ENCODE measurements around the gene SERPINA10.
"Not testable (repeated sequence)": the region's sequence is repeated elsewhere in the genome, so short reads cannot be mapped to it uniquely, and the experiment has no call there.

The SERPINA10 gene

DNA sequence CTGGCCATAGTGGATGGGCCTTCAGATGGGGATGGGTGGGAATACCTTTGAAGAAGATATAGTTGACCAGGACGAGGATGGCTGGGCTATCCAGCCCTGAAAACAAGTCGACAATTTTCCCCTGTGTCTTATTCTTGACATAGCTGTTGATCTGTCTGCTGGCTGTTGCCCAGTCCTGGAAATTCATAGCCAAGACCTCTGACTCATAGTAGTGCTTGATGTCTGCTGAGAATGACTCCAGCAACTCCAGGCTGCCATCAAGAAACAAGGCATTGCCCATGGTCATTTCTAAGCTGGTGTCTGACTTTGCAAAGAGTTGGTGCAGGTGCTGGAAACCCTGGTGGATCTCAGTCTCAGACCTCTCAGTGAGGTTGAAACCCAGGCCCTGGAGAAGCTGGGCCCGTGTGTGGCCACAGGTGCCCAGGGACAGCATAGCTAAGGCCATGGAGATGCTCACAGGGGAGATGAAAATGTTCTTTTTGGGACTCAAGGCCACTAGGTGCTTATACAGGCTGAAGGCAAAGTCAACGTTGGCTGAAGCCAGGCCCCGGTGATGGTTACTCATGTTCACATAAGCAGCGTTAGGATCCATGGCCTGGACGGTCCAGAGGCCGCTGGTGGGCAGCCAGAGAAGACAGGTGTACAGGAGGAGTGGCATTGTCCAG is 21.1 kb upstream of the SERPINA10 start:
- no peak for DNase-seq

DNA sequence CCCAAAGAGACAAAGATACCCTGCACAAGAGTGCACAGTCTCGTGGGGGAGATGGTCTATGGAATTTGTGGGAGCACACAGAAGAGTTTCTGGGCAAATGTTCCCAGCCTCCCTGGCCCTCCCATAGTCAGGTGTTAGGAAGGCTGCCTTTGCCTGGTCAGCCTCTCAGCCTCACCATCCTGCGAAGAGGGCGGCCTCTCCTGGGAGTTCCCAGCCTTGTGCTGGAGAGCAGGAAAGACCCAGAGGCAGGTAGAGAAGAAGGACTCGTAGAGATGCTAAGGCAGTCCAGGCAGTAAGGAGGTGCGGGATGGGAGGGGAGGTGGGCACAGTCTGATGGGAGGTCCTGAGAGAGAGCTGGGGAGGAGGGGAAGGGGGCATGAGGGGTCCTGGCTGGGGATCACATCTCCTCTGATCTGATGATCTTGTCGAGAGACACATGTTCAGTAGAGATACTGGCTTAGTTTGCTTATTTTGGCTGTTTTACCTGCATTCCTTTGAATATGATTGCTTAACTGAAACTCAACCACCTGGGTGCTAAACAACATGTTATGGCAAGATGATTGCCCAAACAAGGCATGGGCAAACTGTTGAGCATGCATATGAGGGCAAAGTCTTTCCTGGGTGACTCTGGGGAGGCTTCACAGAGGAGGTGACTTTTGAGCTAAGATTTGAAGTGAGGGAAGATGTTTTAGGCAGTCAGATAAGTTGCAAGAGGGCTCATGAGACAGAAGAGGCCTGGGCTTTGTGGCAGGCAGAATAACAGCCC is 19.6 kb upstream of the SERPINA10 start:
- DNase-seq, result no peak

DNA sequence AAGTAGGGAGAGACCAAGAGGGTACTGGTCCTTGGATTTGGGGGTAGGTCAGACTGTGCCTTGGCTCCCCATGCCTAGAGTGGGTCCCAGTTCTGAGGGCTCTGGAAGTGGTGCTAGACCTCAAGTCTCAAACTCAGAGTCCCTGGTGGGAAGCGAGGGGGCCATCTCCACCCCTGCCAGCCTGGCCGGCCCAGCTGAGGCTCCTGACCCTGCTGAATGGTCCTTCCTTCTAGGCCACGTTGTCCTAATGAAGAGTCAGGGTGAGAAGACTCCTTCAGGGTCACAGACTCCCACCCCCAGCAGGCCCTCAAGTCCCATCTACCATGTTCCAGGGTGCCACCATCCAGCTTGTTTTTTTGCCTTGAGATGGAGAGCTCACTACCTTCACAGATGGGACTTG is 17.2 kb upstream of the SERPINA10 start:
- no peak for DNase-seq

DNA sequence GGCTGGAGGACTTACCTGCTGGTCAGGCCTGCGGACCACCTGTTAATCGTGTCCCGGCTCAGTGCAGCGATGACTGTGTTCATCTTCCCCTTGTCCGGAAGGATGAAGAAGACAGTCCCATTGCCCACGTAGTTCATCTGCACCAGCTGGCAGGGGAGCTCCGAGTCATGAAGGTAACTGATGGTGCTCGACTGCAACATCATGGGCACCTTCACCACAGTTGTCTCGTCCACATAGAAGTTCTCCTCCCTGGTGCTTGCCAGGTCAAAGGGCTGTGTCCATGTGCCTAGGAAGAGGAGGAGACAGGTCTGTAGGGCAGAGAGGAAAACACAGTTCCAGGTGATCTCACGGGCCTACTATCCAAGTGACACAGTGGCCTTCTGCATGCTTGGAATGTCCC is 16.7 kb upstream of the SERPINA10 start:
- DNase-seq, result no peak

DNA sequence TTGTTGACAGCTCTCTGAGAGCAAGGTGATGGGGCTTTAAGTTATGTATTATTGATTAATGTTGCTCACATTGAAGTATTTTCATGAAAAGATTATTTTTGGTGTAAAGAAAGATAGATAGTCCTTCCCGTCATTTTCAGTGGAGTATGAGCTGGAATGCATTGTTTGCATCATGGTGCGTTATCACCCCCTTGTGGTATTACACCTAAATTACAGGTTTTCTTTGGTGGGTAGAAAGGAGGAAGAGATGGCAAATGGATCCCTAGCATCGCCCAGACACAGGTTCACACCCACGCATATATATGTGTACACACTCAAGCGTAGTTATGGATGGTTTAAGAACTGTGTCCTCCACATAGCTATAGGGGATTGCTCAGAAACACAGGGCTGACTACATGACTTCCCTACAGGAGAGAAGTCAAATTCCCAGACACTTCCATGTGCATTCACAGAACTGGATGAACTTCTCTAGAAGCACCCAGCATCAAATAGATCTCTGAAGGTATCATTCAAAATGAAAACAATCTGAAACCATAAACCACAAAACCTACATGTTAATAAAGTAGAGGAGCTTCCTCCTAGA is 14.4 kb upstream of the SERPINA10 start:
- no peak for DNase-seq

DNA sequence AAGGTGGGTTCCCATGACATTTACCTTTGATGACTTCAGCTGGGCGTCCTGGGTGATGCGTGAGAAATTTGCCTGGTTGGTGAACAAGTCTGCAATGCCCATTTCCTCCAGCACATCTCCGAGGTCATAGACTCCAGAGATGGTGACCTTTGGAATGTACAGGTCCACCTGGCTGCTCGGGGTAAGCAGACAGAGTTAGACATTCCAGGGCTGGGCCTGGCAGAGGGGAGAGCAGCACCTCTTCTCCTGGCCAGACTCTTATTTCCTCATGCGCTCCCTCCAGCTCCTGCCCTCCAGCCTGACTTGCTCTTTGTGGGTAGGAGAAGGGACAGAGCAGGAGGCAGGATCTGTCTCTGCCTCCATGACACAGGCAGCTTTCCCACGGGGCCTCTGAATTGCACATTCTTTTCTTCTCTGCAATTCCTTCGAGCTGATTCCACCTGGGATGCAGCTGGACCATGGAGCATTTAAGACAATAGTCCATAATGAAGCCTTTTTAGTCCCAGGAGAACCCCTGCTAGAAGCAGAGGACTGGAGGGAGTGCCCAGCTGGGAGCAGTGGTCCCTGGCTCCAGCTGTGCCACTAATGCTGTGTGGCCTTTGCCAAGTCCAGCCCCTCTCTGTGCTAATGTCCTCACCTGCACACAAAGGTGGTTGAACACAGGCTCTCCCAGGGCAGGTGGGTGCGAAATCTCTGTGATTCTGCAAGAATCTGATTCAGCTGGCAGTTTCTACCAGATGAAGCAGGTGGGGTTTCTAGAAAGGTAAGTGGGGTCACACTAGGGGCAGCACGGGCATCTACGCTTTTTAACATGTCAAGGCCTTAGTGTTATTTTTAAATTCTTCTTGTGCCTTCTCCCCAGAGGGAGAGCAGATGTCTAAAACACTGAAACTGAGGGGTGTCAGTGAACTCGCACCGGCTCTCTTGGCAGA is 13.2 kb upstream of the SERPINA10 start:
- no peak for DNase-seq

DNA sequence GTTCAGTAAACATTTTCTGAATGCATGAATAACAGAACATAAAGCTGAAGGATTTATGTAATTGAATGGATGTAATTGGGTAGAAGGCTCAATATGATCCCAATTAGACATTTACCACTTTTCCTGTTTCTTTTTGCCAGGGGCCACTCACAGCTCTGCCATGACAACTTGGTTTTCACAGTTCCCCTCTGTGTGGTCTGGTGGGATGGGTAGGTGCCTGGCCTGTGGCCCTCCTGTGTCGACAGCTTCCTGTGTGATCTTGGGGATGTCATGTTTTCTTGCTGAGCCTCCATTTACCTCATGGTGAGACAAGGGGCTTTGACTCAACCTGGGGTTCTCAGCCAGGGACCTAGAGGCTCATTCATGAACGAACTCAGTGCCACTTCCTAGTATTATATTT is 12.6 kb upstream of the SERPINA10 start:
- DNase-seq, result no peak

DNA sequence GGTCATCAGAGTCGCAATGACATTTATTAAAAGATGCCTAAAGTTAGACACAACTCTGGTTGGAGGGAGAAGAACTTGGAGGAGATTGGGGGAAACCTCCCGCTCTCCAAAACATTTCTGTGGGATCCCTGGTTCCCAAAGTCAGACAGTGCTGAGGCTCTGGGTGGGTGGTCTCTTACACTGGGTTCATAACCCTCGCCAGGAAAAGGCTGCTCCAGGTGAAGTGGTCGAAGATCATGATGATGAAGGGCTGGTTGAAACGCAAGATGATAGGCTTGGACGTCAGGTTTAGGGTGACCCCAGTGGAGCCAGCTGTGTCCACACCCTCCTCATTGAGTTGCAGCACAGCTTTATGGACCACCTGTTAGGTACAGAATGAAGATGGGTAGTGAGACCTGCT is 11.2 kb upstream of the SERPINA10 start:
- no peak for DNase-seq

DNA sequence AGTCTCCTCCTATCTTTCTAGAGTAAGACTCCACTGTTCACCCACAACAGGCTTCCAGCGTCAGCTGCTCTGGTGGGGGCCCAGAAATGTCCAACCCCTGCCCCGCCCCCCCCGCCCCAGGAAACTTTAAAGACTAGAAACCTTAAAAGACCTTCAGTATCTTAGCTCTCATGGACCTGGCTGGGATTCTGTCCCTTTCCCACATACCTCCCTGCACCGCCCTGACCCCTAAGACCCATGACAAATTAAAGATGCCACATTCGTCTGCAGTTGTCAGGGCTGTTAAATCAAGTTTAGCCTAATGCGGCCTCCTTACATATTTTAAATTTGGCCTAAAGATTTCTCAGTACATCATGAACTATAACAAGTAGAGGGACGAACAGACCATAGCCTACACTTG is 10.0 kb upstream of the SERPINA10 start:
- DNase-seq, result no peak

DNA sequence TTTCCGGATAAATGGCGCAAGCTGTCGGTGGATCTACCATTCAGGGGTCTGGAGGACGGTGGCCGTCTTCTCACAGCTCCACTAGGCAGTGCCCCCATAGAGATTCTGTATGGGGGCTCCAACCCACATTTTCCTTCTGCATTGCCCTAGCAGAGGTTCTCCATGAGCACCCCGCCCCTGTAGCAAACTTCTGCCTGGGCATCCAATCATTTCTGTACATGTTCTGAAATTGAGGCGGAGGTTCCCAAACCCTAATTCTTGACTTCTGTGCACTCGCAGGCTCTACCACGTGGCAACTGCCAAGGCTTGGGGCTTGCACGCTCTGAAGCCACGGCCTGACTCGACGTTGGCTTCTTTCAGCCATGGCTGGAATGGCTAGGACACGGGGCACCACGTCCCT is 5.1 kb upstream of the SERPINA10 start:
- DNase-seq, result no peak

DNA sequence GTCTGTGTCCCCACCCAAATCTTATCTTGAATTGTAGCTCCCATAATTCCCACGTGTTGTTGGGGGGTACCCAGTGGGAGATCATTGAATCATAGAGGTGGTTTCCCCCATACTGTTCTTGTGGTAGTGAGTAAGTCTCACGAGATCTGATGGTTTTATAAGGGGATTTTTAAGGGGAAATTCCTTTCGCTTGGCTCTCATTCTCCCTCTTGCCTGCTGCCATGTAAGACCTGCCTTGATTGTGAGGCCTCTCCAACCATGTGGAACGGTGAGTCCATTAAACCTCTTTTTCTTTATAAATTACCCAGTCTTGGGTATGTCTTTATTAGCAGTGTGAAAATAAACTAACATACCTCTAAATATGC is 3.1 kb upstream of the SERPINA10 start:
- not testable (repeated sequence) for DNase-seq

DNA sequence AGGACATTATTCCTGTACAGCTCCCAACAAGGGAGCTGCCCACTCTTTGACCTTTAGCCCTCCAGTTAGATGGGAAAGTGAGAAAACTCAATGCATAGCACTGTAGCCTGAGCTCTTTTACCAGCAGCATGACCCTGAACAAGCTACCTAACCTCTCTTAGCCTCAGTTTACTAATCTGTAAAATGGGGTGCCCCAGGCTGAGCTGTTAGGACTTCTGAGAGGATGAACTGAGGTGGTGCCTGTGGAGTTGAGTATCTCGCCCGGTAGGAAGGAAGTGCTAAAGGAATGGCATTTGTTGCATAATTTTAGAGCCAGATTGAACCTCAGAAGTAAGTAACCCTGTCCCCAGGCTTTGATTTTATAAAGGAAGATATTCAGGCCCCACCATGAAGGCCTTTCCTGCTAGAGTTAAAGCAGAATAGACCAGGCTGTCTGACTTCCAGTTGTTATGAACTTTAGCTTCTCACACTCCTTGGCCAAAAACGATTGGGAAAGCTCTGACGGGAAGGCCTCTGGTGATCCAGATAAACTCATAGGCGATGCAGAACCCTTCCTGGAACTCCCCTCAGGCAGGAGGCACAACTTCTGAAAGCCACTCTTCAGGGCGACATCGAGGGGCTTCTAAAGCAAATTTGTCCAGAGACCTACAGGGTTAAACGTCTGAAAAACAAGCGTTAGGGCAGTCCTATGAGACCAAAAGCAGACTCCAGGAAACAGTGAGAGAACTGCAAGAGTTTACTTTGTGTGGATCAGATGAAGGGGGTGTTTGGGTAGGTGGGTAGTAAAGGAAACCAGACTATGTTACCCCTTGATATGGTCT is 2.5 kb upstream of the SERPINA10 start:
- DNase-seq, result no peak

DNA sequence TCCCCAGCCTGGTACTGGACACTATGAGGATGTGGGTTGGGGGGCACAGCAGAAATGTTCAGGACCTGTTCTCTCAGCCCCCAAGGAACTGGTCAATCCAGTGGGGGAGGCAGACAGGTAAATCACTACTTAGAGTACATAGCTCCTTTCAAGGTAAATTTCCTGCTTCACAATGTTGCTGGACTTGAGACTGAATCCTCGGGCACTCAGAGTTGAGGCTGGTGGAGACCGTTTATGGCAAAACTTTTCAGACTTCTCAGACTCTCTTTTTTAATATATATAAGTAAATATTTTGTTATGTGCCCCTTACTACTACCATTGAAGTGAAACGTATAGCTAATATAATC is 483 bp upstream of the SERPINA10 start:
- no peak for DNase-seq

DNA sequence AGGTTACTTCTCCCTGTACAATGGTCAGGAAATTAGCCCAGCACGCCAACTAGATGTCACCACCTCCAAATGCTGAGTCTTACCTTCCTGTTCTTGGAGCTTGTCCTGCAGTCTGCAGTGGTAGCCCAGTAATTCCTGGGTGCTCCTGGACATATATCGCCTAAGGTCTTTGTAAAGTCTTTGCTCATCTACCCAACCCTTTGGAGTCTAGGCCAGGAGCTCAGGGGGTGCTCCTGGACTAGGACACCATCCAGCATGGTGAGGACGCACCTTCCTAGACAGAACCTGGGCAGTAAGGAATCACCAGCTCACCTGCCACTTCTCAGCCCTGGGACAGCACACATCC is 569 bp downstream of the SERPINA10 start:
- no peak for DNase-seq

DNA sequence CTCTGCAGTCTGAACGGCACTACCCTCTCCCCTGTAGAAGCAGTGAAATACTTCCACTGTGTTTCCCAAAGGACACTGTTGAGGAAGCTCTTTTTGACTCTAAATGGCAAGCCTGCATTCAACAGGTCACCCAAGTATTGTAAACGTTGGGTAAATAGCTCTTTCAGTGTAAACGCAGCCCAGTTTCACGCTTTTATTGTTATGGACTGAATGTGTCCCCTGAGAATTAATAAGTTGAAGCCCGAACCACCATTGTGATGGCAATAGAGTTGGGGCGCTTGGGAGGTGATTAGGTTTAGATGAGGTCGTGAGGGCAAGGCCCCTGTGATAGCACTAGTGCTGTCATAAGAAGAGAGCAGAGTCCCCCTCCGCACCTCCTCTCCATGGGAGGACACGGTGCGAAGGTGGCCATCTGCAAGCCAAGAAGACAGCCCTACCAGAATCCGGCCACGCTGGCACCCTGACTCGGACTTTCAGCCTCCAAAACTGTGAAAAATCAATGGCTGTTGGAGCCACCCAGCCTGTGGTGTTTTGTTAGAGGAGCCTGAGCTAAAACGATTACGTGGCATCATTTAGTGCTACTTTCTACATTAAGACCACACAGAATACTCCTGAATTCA is 1.1 kb downstream of the SERPINA10 start:
- no peak for DNase-seq

DNA sequence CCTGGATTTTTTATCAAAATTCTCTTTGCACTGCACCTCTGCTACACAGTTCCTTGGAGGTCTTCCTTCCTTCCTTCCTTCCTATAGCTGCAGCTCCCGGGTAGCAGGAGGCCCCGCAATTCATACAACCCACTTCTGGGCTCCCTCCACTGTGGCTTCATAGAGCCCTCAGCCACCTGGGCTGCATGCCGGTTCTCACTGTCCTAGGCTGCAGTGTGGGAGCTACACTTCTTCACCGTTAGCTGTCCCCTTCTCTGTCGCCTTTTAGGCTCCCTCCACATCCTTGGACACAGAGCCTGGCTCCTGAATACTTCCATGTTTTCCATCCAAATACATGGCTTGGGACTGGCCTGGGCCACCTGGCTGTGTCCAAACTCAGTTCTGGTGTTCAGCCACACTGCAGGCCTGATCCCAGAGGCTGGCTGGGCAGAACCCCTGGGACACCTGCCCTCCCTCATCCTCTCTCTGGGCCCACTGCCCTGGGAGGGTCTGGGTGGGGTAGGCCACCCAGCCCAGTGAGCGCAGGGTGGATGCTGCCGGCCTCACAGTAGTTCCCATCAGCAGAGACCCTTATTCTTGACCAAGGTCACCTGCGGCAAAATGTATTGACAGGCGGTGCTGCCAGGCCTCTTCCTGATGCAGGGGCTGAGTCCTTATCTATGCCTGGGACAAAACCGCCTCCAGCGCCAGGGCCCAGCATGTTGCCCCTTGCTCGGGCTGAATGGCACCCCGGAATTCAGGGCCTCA is 1.7 kb downstream of the SERPINA10 start:
- DNase-seq, result no peak

DNA sequence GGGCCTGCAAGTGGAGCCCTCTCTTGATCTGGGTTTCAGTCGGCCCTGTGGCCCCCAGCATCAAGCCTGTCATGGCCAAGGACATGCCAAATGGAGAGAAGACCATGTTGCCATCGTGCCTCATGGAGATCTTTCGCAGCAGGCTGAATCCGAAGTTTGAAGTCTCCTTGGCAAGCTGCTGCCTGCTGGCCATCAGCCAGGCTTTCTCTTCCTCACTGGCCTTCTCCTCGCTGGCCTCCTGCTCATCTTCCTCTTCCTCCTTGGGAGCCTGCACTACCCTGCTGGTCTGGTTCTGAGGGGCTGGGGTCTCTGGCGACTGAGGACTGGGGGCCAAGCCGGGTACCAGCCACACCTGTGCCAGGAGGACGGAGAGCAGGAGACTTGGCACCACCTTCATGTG is 2.9 kb downstream of the SERPINA10 start:
- no peak for DNase-seq

DNA sequence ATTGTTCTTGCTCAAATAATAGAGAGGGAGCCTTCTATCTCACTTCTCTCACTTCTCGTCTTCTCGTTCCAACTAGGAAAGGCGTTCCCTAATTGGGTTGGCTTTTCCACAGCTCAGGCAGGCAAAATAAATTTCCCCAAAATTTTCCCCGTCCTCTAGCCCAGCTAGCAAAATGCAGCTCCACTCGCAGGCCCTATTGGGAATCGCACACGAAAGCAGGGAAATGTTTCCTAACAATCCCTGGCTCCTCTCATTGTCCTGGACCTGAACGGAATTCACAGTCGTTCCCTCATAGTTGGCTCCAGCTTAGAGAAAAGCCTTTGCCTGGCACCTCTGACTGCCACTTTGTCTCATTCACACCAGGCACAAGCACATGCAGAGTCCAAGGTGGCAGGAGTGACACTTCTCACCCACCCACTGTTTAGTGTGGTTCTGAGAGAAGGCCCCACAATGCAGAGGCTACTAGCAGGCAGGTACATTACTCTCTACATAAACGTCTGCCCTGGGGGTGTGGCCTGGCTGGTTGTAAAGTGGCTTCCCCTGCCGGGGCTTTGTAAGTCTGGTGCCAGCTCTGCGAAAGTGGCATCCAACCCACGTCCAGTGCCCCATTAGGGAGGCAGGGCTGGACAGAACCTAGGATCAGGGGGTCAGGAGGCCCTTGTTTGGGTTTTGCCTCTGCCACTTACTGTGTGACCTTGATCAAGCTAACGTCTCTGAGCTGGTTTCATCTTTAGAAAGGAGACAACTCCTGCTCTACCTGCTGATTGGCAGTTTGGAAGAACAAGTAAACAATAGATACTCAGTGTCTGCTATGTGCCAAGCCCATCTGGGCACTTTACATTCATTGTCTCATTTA is 4.2 kb downstream of the SERPINA10 start:
- no peak for DNase-seq

DNA sequence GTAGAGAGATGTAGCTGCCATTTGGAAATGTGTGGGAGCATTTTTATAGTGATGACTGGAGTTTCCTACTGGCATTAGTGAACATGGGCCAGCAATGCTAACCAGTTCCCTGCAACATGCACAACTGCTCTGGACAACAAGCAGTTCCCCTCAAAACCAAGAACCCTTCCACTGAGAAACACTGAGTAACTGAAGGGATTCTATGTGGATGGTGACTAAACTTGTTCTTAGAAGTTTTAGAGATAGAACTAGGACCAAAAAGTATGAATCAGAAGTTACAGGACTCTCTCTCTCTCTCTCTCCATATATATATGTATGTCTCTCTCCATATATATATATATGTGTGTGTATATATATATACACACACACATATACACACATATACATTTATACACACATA is 7.9 kb downstream of the SERPINA10 start:
- DNase-seq, result no peak

DNA sequence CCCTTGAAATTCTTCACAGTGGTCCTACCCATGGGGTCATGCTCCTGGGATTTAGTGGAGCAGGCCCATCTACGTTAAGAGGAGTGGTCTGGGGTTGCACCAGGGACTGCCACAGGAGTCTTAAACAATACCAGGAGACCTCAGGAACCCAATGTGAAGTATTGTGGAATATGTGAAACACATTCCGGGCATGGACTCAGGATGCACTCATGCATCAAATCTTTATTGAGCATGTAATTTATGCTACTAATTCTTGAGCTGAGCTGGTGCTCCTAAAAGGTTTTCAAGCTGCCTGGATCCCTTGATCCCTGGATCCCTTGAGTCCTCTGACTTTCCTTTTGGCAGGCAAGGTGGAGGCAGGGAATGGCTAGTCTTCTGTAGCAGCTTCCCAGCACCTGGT is 8.8 kb downstream of the SERPINA10 start:
- no peak for DNase-seq
